Measurements from ENCODE around the gene ERC2. TPM values are rescaled to one million over a fixed set of nuclear protein-coding genes. Genes with fewer than 3 reads are reported as not detected.

The ERC2 gene
- total and polyA plus RNA-seq, 2 donors (not counting 1 experiment from before 2014, with no cell fraction given), result 0.14 to 0.17 TPM

DNA sequence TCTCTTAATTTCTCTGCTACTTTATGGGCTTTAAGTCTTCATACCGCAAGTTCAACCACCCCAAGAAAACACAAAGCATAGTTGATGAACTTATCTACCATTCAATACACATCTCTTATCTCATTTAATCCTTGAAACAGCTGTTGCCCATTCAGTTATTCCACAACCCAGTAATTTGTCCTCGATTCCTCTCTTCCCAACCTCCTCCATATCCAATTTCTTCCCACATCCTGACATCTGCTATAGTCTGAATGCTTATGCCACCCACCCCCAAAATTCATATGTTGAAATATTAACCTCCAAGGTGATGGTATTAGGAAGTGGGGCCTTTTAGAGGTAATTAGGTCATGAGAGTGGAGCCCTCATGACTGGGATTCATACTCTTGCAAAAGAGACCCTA, 345.4 kb downstream of the ERC2 start:
- H4K20me1 ChIP-seq (ENCODE audit: control insufficient read depth, extremely low read depth, insufficient read depth, low read length), result no peaks in the 10 kb centered on the region
- H2AFZ ChIP-seq (ENCODE audit: low read length), result no peak overlapping the region
- no peak overlapping the region for H3K27ac ChIP-seq (ENCODE audit: insufficient read depth, low read length)
- no peaks in the 10 kb centered on the region for H3K36me3 ChIP-seq (ENCODE audit: control insufficient read depth, insufficient read depth, low read length)
- H3K9me3 ChIP-seq (ENCODE audit: control insufficient read depth, insufficient read depth, low read depth, low read length), result no peaks in the 10 kb centered on the region
- no peaks in the 10 kb centered on the region for H3K79me2 ChIP-seq (ENCODE audit: control insufficient read depth, insufficient read depth, low read length)
- H3K4me3 ChIP-seq (replicated peaks in 1 of 4; ENCODE audit: control extremely low read depth in 1 of 4, insufficient read depth in 1 of 4, low read depth in 3 of 4, low read length in 4 of 4), result no peak overlapping the region
- no peak overlapping the region for H3K9ac ChIP-seq (ENCODE audit: insufficient read depth, low read length)
- no peak for DNase-seq (ENCODE audit: low read depth in 2 of 2)
- no peak overlapping the region for H3K4me2 ChIP-seq (ENCODE audit: extremely low read depth, insufficient read depth, low read length)
- no peaks in the 10 kb centered on the region for H3K27me3 ChIP-seq (ENCODE audit: control insufficient read depth, insufficient read depth, low read length)
- TF ChIP-seq CTCF (conservative IDR thresholded peaks at IDR 0.05 in 1 of 2, IDR thresholded peaks at IDR 0.05 in 1 of 2; ENCODE audit: low read depth in 1 of 2, low read length in 2 of 2) (no peak), EZH2 (IDR thresholded peaks at IDR 0.05; ENCODE audit: low read length, missing control alignments) (no peak)
- peaks cover 5% of the 10 kb centered on the region for H3K4me1 ChIP-seq (ENCODE audit: control insufficient read depth, extremely low read depth, insufficient read depth, low read length)

DNA sequence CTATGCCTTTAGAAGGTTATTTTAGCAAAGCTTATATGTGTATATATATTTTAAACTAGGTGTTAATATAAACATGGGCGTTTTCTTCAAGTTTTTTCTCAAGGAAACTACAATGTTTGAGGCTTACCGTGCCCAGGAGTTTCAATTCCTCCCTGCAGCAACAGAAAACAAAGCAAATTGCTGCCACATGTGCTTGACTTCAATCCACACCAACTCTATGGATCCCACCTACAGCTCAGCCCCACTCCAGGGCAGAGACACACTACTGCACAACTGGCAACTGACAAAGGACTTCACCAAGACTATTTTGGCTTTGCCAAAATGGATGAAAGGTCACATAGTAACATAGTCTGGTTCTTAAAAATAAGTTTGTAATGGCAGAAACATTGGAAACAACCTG, 346.6 kb downstream of the ERC2 start:
- no peaks in the 10 kb centered on the region for H3K9me3 ChIP-seq (ENCODE audit: control insufficient read depth, insufficient read depth, low read depth, low read length)
- no peaks in the 10 kb centered on the region for H3K79me2 ChIP-seq (ENCODE audit: control insufficient read depth, insufficient read depth, low read length)
- no peak overlapping the region for H3K9ac ChIP-seq (ENCODE audit: insufficient read depth, low read length)
- no peak for TF ChIP-seq CTCF (conservative IDR thresholded peaks at IDR 0.05 in 1 of 2, IDR thresholded peaks at IDR 0.05 in 1 of 2; ENCODE audit: low read depth in 1 of 2, low read length in 2 of 2)
- no peak for TF ChIP-seq EZH2 (IDR thresholded peaks at IDR 0.05; ENCODE audit: low read length, missing control alignments)
- no peak overlapping the region for H3K4me3 ChIP-seq (replicated peaks in 1 of 4; ENCODE audit: control extremely low read depth in 1 of 4, insufficient read depth in 1 of 4, low read depth in 3 of 4, low read length in 4 of 4)
- no peak overlapping the region for H3K27ac ChIP-seq (ENCODE audit: insufficient read depth, low read length)
- DNase-seq (ENCODE audit: low read depth in 2 of 2), result no peak
- H3K4me2 ChIP-seq (ENCODE audit: extremely low read depth, insufficient read depth, low read length), result no peak overlapping the region
- no peak overlapping the region for H2AFZ ChIP-seq (ENCODE audit: low read length)
- H4K20me1 ChIP-seq (ENCODE audit: control insufficient read depth, extremely low read depth, insufficient read depth, low read length), result no peaks in the 10 kb centered on the region
- H3K36me3 ChIP-seq (ENCODE audit: control insufficient read depth, insufficient read depth, low read length), result no peaks in the 10 kb centered on the region
- no peaks in the 10 kb centered on the region for H3K27me3 ChIP-seq (ENCODE audit: control insufficient read depth, insufficient read depth, low read length)
- H3K4me1 ChIP-seq (ENCODE audit: control insufficient read depth, extremely low read depth, insufficient read depth, low read length), result peaks cover 5% of the 10 kb centered on the region

DNA sequence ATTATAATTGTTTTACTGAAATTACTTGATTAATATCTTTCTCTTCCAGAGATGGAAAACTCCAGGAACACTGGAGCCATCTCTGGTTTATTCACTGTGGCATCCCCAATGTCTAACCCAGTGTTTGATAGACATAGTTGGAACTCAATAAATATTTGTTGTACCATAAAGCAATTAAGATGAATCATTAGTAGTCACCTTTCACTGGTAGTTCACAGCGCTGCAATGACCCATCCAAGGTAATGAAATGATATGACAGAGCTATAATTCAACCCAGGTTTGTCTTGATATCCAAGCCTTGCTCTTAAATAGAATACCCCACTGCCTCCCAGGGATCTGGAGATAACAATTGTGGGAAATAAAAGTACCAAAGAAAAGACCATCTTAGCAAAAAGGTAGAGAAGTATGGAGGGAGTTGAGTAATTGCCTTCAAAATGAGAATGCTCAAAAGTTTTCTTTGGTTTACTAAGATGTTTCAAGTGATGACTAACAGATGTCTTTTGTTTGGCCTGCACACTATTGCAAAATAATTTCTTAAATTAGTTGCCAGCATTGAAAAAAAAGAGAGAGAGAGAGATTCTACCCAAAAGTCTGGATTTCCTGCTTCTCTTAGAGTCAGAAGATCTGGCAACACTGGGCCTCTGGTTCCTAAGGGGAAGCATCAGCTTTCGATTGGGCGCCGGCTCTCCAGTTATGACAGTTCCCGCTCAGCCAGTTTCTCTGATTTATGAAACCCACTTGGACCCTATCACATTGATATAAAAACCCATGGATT, 348.5 kb downstream of the ERC2 start:
- Histone ChIP-seq H3K27ac (ENCODE audit: insufficient read depth, low read length) (no peak overlapping the region), H3K4me1 (ENCODE audit: control insufficient read depth, extremely low read depth, insufficient read depth, low read length) (peaks cover 5% of the 10 kb centered on the region), H4K20me1 (ENCODE audit: control insufficient read depth, extremely low read depth, insufficient read depth, low read length) (no peaks in the 10 kb centered on the region), H3K79me2 (ENCODE audit: control insufficient read depth, insufficient read depth, low read length) (no peaks in the 10 kb centered on the region), H3K9ac (ENCODE audit: insufficient read depth, low read length) (no peak overlapping the region), H3K27me3 (ENCODE audit: control insufficient read depth, insufficient read depth, low read length) (no peaks in the 10 kb centered on the region), H3K4me3 (replicated peaks in 1 of 4; ENCODE audit: control extremely low read depth in 1 of 4, insufficient read depth in 1 of 4, low read depth in 3 of 4, low read length in 4 of 4) (no peak overlapping the region), H3K9me3 (ENCODE audit: control insufficient read depth, insufficient read depth, low read depth, low read length) (no peaks in the 10 kb centered on the region), H3K4me2 (ENCODE audit: extremely low read depth, insufficient read depth, low read length) (no peak overlapping the region), H3K36me3 (ENCODE audit: control insufficient read depth, insufficient read depth, low read length) (no peaks in the 10 kb centered on the region), H2AFZ (ENCODE audit: low read length) (no peak overlapping the region)
- TF ChIP-seq CTCF (conservative IDR thresholded peaks at IDR 0.05 in 1 of 2, IDR thresholded peaks at IDR 0.05 in 1 of 2; ENCODE audit: low read depth in 1 of 2, low read length in 2 of 2) (no peak), EZH2 (IDR thresholded peaks at IDR 0.05; ENCODE audit: low read length, missing control alignments) (no peak)
- peak; percentile 58 to 80 for DNase-seq (ENCODE audit: low read depth in 2 of 2)

Data from fibroblast of lung (primary cell).